Loucy (cell line): ENCODE results near the gene PLEKHG4.

Experiments used
- EZH2phosphoT487 ChIP-seq: fragments of 200-600 bp; IDR thresholded peaks from 2 replicates; pipeline ENCODE4 v1.6.1; 2018; ENCODE audit warnings: antibody characterized with exemption, mild to moderate bottlenecking, moderate library complexity, borderline replicate concordance
- TF ChIP-seq, protein P1 (sequence below): fragments of 200-600 bp; sonication (generic); conservative IDR thresholded peaks from 2 replicates; pipeline ENCODE4 v1.5.1; 2014; ENCODE audit warnings: mild to moderate bottlenecking, antibody characterized with exemption, low read length

DNA sequence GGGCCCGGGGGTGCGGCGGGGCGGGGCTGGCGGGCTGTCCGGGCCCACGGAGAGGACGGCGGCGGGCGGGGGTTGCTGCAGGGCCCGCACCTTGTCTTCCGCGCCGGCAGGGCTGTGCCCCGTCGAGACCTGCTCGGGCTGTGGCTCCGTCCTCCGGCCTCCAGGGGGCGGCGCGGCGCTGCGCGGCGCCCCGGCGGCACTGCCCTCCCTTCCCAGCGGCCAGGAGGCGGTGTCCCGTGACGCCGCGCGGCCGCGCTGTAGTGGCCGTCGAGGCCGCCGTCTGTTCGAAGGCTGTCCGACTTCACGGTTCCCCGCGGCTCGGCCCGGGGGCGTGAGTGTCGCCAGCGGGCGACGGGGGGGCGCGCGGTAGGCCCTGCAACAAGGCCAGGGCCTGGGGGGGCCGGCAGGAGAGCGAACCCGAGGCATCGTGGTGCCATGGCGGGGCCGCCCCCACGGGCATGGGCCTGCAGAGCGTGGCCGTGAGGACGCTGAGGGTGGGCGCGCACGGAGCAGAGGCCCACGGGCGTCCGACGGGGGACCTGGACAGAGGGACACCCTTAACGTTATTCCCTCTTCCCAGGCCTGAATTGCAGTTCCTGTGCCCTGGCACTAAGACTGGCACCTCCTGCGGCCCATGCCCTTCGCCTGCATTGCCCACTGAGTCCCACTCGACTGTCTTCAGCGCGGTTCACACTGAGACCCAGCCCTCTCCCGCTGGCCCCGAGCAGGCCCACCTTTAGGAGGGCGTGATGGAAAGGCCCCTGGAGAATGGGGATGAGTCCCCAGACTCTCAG lies at the start of gene PLEKHG4:
- TF ChIP-seq, protein P1, sequence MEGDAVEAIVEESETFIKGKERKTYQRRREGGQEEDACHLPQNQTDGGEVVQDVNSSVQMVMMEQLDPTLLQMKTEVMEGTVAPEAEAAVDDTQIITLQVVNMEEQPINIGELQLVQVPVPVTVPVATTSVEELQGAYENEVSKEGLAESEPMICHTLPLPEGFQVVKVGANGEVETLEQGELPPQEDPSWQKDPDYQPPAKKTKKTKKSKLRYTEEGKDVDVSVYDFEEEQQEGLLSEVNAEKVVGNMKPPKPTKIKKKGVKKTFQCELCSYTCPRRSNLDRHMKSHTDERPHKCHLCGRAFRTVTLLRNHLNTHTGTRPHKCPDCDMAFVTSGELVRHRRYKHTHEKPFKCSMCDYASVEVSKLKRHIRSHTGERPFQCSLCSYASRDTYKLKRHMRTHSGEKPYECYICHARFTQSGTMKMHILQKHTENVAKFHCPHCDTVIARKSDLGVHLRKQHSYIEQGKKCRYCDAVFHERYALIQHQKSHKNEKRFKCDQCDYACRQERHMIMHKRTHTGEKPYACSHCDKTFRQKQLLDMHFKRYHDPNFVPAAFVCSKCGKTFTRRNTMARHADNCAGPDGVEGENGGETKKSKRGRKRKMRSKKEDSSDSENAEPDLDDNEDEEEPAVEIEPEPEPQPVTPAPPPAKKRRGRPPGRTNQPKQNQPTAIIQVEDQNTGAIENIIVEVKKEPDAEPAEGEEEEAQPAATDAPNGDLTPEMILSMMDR: peak; percentile 61
- no peak for TF ChIP-seq EZH2phosphoT487
